ENCODE results near the gene WBP2.

- TF ChIP-seq CTCF (IDR thresholded peaks at IDR 0.05; ENCODE audit: borderline replicate concordance, extremely low read depth, low read length, poor library complexity, severe bottlenecking) (no peak), EZH2 (IDR thresholded peaks at IDR 0.05; ENCODE audit: borderline replicate concordance, low read depth, low read length, severe bottlenecking) (no peak)
Measured at GRCh38 chr17:75818326-75818885, 36.7 kb downstream of the WBP2 start.
